D721Med (cell line): Measurements from ENCODE around the gene AMMECR1.

ENCODE experiments used
- DNase-seq: peaks from one replicate; pipeline ENCODE4 v3.0.0; 2011; ENCODE audit warnings: low spot score; ENCODE audit not compliant: insufficient read length
- FAIRE-seq: peaks from 2 replicates; lab custom pipeline; 2011; peaks lifted over from hg19 to GRCh38; lab: Jason Lieb, UNC
- CTCF ChIP-seq: IDR thresholded peaks from 2 replicates; pipeline ENCODE4 v1.5.1; 2012; ENCODE audit warnings: mild to moderate bottlenecking, control low read depth; ENCODE audit not compliant: insufficient read depth; ENCODE audit errors: missing control alignments

Gene AMMECR1

GRCh38 chrX:110228453-110228852 is 89.4 kb downstream of the AMMECR1 start:
- no peak for FAIRE-seq
- TF ChIP-seq CTCF: no peak

GRCh38 chrX:110226931-110227330 is 91.0 kb downstream of the AMMECR1 start:
- FAIRE-seq (no peak), DNase-seq (no peak)
- no peak for TF ChIP-seq CTCF

More at GRCh38 chrX:110228453-110228852, 89.4 kb downstream of the AMMECR1 start:
- no peak for DNase-seq

- DNase-seq: no peak
- TF ChIP-seq CTCF: no peak
- FAIRE-seq: peak; percentile 60
Measured at GRCh38 chrX:110224926-110225617, 92.8 kb downstream of the AMMECR1 start.

GRCh38 chrX:110222497-110223257 is 95.2 kb downstream of the AMMECR1 start:
- no peak for FAIRE-seq
- DNase-seq: no peak
- TF ChIP-seq CTCF: no peak

GRCh38 chrX:110219920-110220319 is 98.0 kb downstream of the AMMECR1 start:
- FAIRE-seq (no peak), DNase-seq (no peak)
- no peak for TF ChIP-seq CTCF

GRCh38 chrX:110218591-110218990 is 99.3 kb downstream of the AMMECR1 start:
- FAIRE-seq (no peak), DNase-seq (no peak)
- TF ChIP-seq CTCF: no peak

- no peak for TF ChIP-seq CTCF
- no peak for DNase-seq
- no peak for FAIRE-seq
Measured at GRCh38 chrX:110216027-110216426, 101.9 kb downstream of the AMMECR1 start.
